HepG2 (cell line): ENCODE data around the gene TPX2. TPM values are rescaled to one million over a fixed set of nuclear protein-coding genes. Genes with fewer than 3 reads are reported as not detected.

ENCODE experiments used
- CEBPB ChIP-seq: IDR thresholded peaks from 2 replicates; pipeline ENCODE4 v1.6.1; 2011; ENCODE audit warnings: low read depth, low read length, improper control_type of control experiment, borderline replicate concordance
- FOXK1 ChIP-seq: sonication (generic); formaldehyde crosslinking; IDR thresholded peaks from 2 replicates; pipeline ENCODE4 v1.4.0; 2020; ENCODE audit warnings: low read depth, missing genetic modification reagents, borderline replicate concordance
- FOXK2 ChIP-seq: fragments of 450-650 bp; IDR thresholded peaks from 2 replicates; pipeline ENCODE4 v1.6.1; 2016
- FOXP4 ChIP-seq: sonication (generic); formaldehyde crosslinking; IDR thresholded peaks from 2 replicates; pipeline ENCODE4 v1.4.0; 2020; ENCODE audit warnings: missing genetic modification reagents
- GABPA ChIP-seq, 2 experiments: IDR thresholded peaks; 2 replicates each; pipeline ENCODE4 v1.6.1; 2011 to 2016; ENCODE audit warnings: low read depth in 2 of 2, low read length in 1 of 2, missing biosample characterization in 1 of 2, missing genetic modification characterization in 1 of 2
- GPBP1L1 ChIP-seq: sonication (generic); formaldehyde crosslinking; IDR thresholded peaks from 2 replicates; pipeline ENCODE4 v1.5.0; 2020; ENCODE audit warnings: mild to moderate bottlenecking, missing genetic modification reagents
- HHEX ChIP-seq: IDR thresholded peaks from 2 replicates; pipeline ENCODE4 v1.6.1; 2016; ENCODE audit warnings: control low read depth
- JUNB ChIP-seq: sonication (generic); formaldehyde crosslinking; IDR thresholded peaks from 2 replicates; pipeline ENCODE4 v1.8.0; 2022; ENCODE audit warnings: missing genetic modification reagents, mild to moderate bottlenecking, borderline replicate concordance
- MIXL1 ChIP-seq: IDR thresholded peaks from 2 replicates; pipeline ENCODE4 v1.6.1; 2016
- NFE2 ChIP-seq: sonication (generic); formaldehyde crosslinking; IDR thresholded peaks from 2 replicates; pipeline ENCODE4 v1.4.0; 2020; ENCODE audit warnings: missing genetic modification reagents
- ONECUT2 ChIP-seq: sonication (generic); formaldehyde crosslinking; IDR thresholded peaks from 2 replicates; pipeline ENCODE4 v1.4.0; 2020; ENCODE audit warnings: missing genetic modification reagents
- RERE ChIP-seq: IDR thresholded peaks from 2 replicates; pipeline ENCODE4 v1.6.1; 2016; ENCODE audit warnings: low read depth, missing genetic modification reagents, missing compliant biosample characterization
- SALL1 ChIP-seq: sonication (generic); formaldehyde crosslinking; IDR thresholded peaks from 2 replicates; pipeline ENCODE4 v1.8.0; 2022; ENCODE audit warnings: mild to moderate bottlenecking, missing genetic modification reagents
- SYNCRIP ChIP-seq: fragments of 200-400 bp; formaldehyde crosslinking; IDR thresholded peaks from 2 replicates; pipeline ENCODE4 v1.6.1; 2018; ENCODE audit warnings: mild to moderate bottlenecking, low read depth, low read length; ENCODE audit not compliant: insufficient read depth
- TOE1 ChIP-seq: sonication (generic); formaldehyde crosslinking; IDR thresholded peaks from 2 replicates; pipeline ENCODE4 v1.4.0; 2020; ENCODE audit warnings: mild to moderate bottlenecking, missing genetic modification reagents
- UBTF ChIP-seq: sonication (generic); formaldehyde crosslinking; IDR thresholded peaks from 2 replicates; pipeline ENCODE4 v1.4.0; 2020; ENCODE audit warnings: mild to moderate bottlenecking, missing genetic modification reagents
- ZBTB21 ChIP-seq: sonication (generic); formaldehyde crosslinking; IDR thresholded peaks from 2 replicates; pipeline ENCODE4 v1.4.0; 2020; ENCODE audit warnings: missing genetic modification reagents
- ZNF124 ChIP-seq: sonication (generic); formaldehyde crosslinking; IDR thresholded peaks from 2 replicates; pipeline ENCODE4 v1.4.0; 2020; ENCODE audit warnings: missing genetic modification reagents
- ZNF234 ChIP-seq: sonication (generic); formaldehyde crosslinking; conservative IDR thresholded peaks from 2 replicates; pipeline ENCODE4 v1.5.1; 2020; ENCODE audit warnings: mild to moderate bottlenecking, missing genetic modification reagents
- polyA plus RNA-seq, 8 experiments: library from polyadenylated mRNA; depleted of rRNA in 3 of 8; stranded (reverse) in 7 of 8; unstranded in 1 of 8; fragments of >200 nt; fragmentation: Illumina TruSeq in 4 of 8; extraction: Trizol in 4 of 8; gene quantifications; 2 replicates each; pipeline versions ENCODE4 v1.2.1 to v1.2.3, GENCODE V29; 2011 to 2016; ENCODE audit warnings: low read depth in 4 of 8, missing spikeins in 1 of 8, mixed read lengths in 1 of 8; ENCODE audit not compliant: insufficient read depth in 1 of 8
- total RNA-seq, 5 experiments: library from RNA; depleted of rRNA; stranded (reverse); fragments of >200 nt; fragmentation: Illumina TruSeq; extraction: Trizol; gene quantifications; 2 replicates each; pipeline ENCODE4 v1.2.3, GENCODE V29; 2016; ENCODE audit warnings: low read depth in 1 of 5

The TPX2 gene
- total and polyA plus RNA-seq, 2 of the 13 experiments (the other 11 are each of a cell fraction or from before 2014, with no cell fraction given): 34.3 to 124 TPM

GRCh38 chr20:31719644-31720485 lies 19.2 kb upstream of the TPX2 start (continued):
- no peak for TF ChIP-seq GPBP1L1 (CRISPR knock-in tag)
- no peak for TF ChIP-seq GABPA (IDR thresholded peaks at IDR 0.05; ENCODE audit: low read depth, low read length)
- TF ChIP-seq GABPA (CRISPR knock-in tag; IDR thresholded peaks at IDR 0.05; ENCODE audit: low read depth): peak; percentile 67; the same call in 1 of the 2 replicates
- peak; percentile 91 for TF ChIP-seq HHEX (CRISPR knock-in tag)
- peak; percentile 52 for TF ChIP-seq ZBTB21 (CRISPR knock-in tag)
- peak; percentile 93; the same call in 1 of the 2 replicates for TF ChIP-seq ZNF124
- no peak for TF ChIP-seq NFE2 (CRISPR knock-in tag)
- TF ChIP-seq FOXP4: peak; percentile 95
- peak; percentile 92 for TF ChIP-seq ONECUT2 (CRISPR knock-in tag)
- no peak for TF ChIP-seq SYNCRIP
- TF ChIP-seq CEBPB: no peak
- peak; percentile 95 for TF ChIP-seq SALL1 (CRISPR knock-in tag)
- TF ChIP-seq RERE (CRISPR knock-in tag): peak; percentile 96
- no peak for TF ChIP-seq ZNF234 (CRISPR knock-in tag)
- no peak for TF ChIP-seq TOE1 (CRISPR knock-in tag)
- peak; percentile 60 for TF ChIP-seq FOXK2
- 0 out of 2 replicates have a peak, but pooled peaks have one; percentile 76 for TF ChIP-seq FOXK1 (CRISPR knock-in tag)
- peak; percentile 97 for TF ChIP-seq MIXL1 (CRISPR knock-in tag)
- TF ChIP-seq JUNB (CRISPR knock-in tag): peak; percentile 66; the same call in 1 of the 2 replicates
- no peak; the same call in 1 of the 2 replicates for TF ChIP-seq UBTF (CRISPR knock-in tag)
